Umbilical cord (tissue), 2 donors: ENCODE measurements around the gene TREM1. TPM values are rescaled to one million over a fixed set of nuclear protein-coding genes. Genes with fewer than 3 reads are reported as not detected.
"Not testable (repeated sequence)": the region's sequence is repeated elsewhere in the genome, so short reads cannot be mapped to it uniquely, and the experiment has no call there.

Source experiments
- DNase-seq: peaks from one replicate; pipeline ENCODE4 v3.0.0-alpha.2; 2015; ENCODE audit warnings: low spot score
- total RNA-seq: library from RNA; depleted of rRNA; stranded (reverse); fragments of >200 nt; gene quantifications from one replicate; pipeline ENCODE4 v1.2.3, GENCODE V29; 2014; ENCODE audit warnings: low replicate concordance; ENCODE audit not compliant: insufficient read depth

Gene TREM1
- total RNA-seq, 1 donor from 2014 or later = 1.7 TPM

- DNase-seq = no peak
These were observed 28.3 kb downstream of the TREM1 start for GRCh38 chr6:41258196-41258493.

GRCh38 chr6:41257369-41258195 lies 28.9 kb downstream of the TREM1 start:
- peak; percentile 85 for DNase-seq

- DNase-seq = no peak
These were observed 30.1 kb downstream of the TREM1 start for GRCh38 chr6:41256383-41256782.

- DNase-seq = no peak
These were observed 30.7 kb downstream of the TREM1 start for GRCh38 chr6:41255638-41256246.

GRCh38 chr6:41255110-41255509 lies 31.4 kb downstream of the TREM1 start:
- no peak for DNase-seq

GRCh38 chr6:41252401-41253169 lies 33.9 kb downstream of the TREM1 start:
- DNase-seq = no peak

GRCh38 chr6:41247882-41248705 lies 38.4 kb downstream of the TREM1 start:
- DNase-seq = no peak

- no peak for DNase-seq
These were observed 39.1 kb downstream of the TREM1 start for GRCh38 chr6:41247288-41247865.

- DNase-seq = not testable (repeated sequence)
These were observed 40.0 kb downstream of the TREM1 start for GRCh38 chr6:41246529-41246928.

- no peak for DNase-seq
These were observed 46.9 kb downstream of the TREM1 start for GRCh38 chr6:41239467-41240159.

- DNase-seq = no peak
These were observed 49.4 kb downstream of the TREM1 start for GRCh38 chr6:41237128-41237527.

GRCh38 chr6:41236276-41236675 lies 50.2 kb downstream of the TREM1 start:
- DNase-seq = no peak

- no peak for DNase-seq
These were observed 53.8 kb downstream of the TREM1 start for GRCh38 chr6:41232667-41233066.

- no peak for DNase-seq
These were observed 55.2 kb downstream of the TREM1 start for GRCh38 chr6:41231246-41231645.

GRCh38 chr6:41229721-41230120 lies 56.8 kb downstream of the TREM1 start:
- no peak for DNase-seq

GRCh38 chr6:41228616-41229015 lies 57.9 kb downstream of the TREM1 start:
- no peak for DNase-seq

- peak; percentile 4 for DNase-seq
These were observed 58.4 kb downstream of the TREM1 start, which contains the start of gene TREML4 for GRCh38 chr6:41228096-41228495. Gene TREML4, plus strand, starts transcription at chr6:41228349. Its CDS starts 79 bp downstream, at chr6:41228428.

- DNase-seq = no peak
These were observed 59.7 kb downstream of the TREM1 start for GRCh38 chr6:41226752-41227151.

- DNase-seq = no peak
These were observed 61.7 kb downstream of the TREM1 start for GRCh38 chr6:41224800-41225199.
